Stomach (tissue), 4 donors: ENCODE data around the gene FOXP2.

Source experiments
- CTCF ChIP-seq, 7 experiments: fragments of 450-650 bp in 4 of 7; fragments of 200-600 bp in 3 of 7; sonication (generic) in 3 of 7; IDR thresholded peaks; one replicate each; pipeline ENCODE4 v1.5.1; 2016 to 2019; ENCODE audit warnings: antibody characterized with exemption in 7 of 7, control low read depth in 2 of 7, mild to moderate bottlenecking in 1 of 7
- EP300 ChIP-seq: sonication (generic); formaldehyde crosslinking; IDR thresholded peaks from one replicate; pipeline ENCODE4 v1.6.1; 2017; ENCODE audit warnings: antibody characterized with exemption
- POLR2A ChIP-seq, 4 donors: fragments of 450-650 bp; IDR thresholded peaks; one replicate each; pipeline ENCODE4 v1.6.1; 2016; ENCODE audit warnings: antibody characterized with exemption in 4 of 4, control low read depth in 2 of 4, mild to moderate bottlenecking in 1 of 4, moderate library complexity in 1 of 4
- POLR2AphosphoS5 ChIP-seq, 3 donors: sonication (generic); formaldehyde crosslinking; IDR thresholded peaks; one replicate each; pipeline ENCODE4 v1.6.1; 2016; ENCODE audit warnings: antibody characterized with exemption in 3 of 3

GRCh38 chr7:114678116-114678515 lies 263.5 kb downstream of the FOXP2 start:
- TF ChIP-seq CTCF (IDR thresholded peaks at IDR 0.05), result no peak
- no peak for TF ChIP-seq POLR2AphosphoS5 (IDR thresholded peaks at IDR 0.05)
- no peak for TF ChIP-seq POLR2A (IDR thresholded peaks at IDR 0.05)
- TF ChIP-seq EP300, result no peak
